ENCODE results near the gene ATAD5.

- TF ChIP-seq, protein P1, sequence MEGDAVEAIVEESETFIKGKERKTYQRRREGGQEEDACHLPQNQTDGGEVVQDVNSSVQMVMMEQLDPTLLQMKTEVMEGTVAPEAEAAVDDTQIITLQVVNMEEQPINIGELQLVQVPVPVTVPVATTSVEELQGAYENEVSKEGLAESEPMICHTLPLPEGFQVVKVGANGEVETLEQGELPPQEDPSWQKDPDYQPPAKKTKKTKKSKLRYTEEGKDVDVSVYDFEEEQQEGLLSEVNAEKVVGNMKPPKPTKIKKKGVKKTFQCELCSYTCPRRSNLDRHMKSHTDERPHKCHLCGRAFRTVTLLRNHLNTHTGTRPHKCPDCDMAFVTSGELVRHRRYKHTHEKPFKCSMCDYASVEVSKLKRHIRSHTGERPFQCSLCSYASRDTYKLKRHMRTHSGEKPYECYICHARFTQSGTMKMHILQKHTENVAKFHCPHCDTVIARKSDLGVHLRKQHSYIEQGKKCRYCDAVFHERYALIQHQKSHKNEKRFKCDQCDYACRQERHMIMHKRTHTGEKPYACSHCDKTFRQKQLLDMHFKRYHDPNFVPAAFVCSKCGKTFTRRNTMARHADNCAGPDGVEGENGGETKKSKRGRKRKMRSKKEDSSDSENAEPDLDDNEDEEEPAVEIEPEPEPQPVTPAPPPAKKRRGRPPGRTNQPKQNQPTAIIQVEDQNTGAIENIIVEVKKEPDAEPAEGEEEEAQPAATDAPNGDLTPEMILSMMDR (optimal IDR thresholded peaks at IDR 0.05 in 1 of 3, IDR thresholded peaks at IDR 0.05 in 1 of 3, conservative IDR thresholded peaks at IDR 0.05 in 1 of 3; ENCODE audit: extremely low read depth in 1 of 3, insufficient read depth in 2 of 3, low read length in 3 of 3) = no peak
- no peak for TF ChIP-seq EZH2 (IDR thresholded peaks at IDR 0.05; ENCODE audit: low read length)
These were observed 26.9 kb downstream of the ATAD5 start for GRCh38 chr17:30858556-30859250.
